Vagina (tissue), 2 donors: ENCODE results near the gene MIGA2.

Source experiments
- CTCF ChIP-seq, 3 experiments: fragments of 450-650 bp in 2 of 3; fragments of 200-600 bp in 1 of 3; sonication (generic) in 1 of 3; IDR thresholded peaks; one replicate each; pipeline ENCODE4 v1.5.1; 2017 to 2019; ENCODE audit warnings: antibody characterized with exemption in 3 of 3, mild to moderate bottlenecking in 2 of 3, moderate library complexity in 2 of 3
- POLR2AphosphoS5 ChIP-seq, 2 donors: sonication (generic); formaldehyde crosslinking; IDR thresholded peaks; one replicate each; pipeline ENCODE4 v1.9.0; 2017; ENCODE audit warnings: antibody characterized with exemption in 2 of 2, mild to moderate bottlenecking in 2 of 2, low read depth in 1 of 2; ENCODE audit not compliant: insufficient read depth in 1 of 2

GRCh38 chr9:129063061-129063460 is 26.6 kb downstream of the MIGA2 start:
- TF ChIP-seq CTCF (IDR thresholded peaks at IDR 0.05) (no peak), POLR2AphosphoS5 (IDR thresholded peaks at IDR 0.05; ENCODE audit: insufficient read depth in 1 of 2, low read depth in 1 of 2) (no peak)
